Measurements from ENCODE around the gene C1orf105. TPM values are rescaled to one million over a fixed set of nuclear protein-coding genes. Genes with fewer than 3 reads are reported as not detected.

The C1orf105 gene
- polyA plus RNA-seq, 4 donors, result 0.24 to 0.25 TPM; not detected in 2

- DNase-seq (ENCODE audit: low read depth in 4 of 4, low spot score in 2 of 4), result no peak
These were observed 24.9 kb upstream of the C1orf105 start for GRCh38 chr1:172395576-172395975.

- no peak for DNase-seq (ENCODE audit: low read depth in 4 of 4, low spot score in 2 of 4)
These were observed 23.3 kb upstream of the C1orf105 start for GRCh38 chr1:172397221-172397620.

GRCh38 chr1:172397633-172398032, 22.9 kb upstream of the C1orf105 start:
- DNase-seq (ENCODE audit: low read depth in 4 of 4, low spot score in 2 of 4), result no peak

- DNase-seq (ENCODE audit: low read depth in 4 of 4, low spot score in 2 of 4), result no peak
These were observed 22.3 kb upstream of the C1orf105 start for GRCh38 chr1:172398193-172398592.

- DNase-seq (ENCODE audit: low read depth in 4 of 4, low spot score in 2 of 4), result peak in 2 of 4 donors; percentile 69 to 82
These were observed 21.3 kb upstream of the C1orf105 start for GRCh38 chr1:172398970-172399755.

GRCh38 chr1:172399756-172400721, 20.4 kb upstream of the C1orf105 start:
- no peak for DNase-seq (ENCODE audit: low read depth in 4 of 4, low spot score in 2 of 4)

- DNase-seq (ENCODE audit: low read depth in 4 of 4, low spot score in 2 of 4), result no peak
These were observed 19.8 kb upstream of the C1orf105 start for GRCh38 chr1:172400722-172401105.

GRCh38 chr1:172401477-172401876, 19.0 kb upstream of the C1orf105 start:
- no peak for DNase-seq (ENCODE audit: low read depth in 4 of 4, low spot score in 2 of 4)

GRCh38 chr1:172401892-172402291, 18.6 kb upstream of the C1orf105 start:
- DNase-seq (ENCODE audit: low read depth in 4 of 4, low spot score in 2 of 4), result no peak

- no peak for DNase-seq (ENCODE audit: low read depth in 4 of 4, low spot score in 2 of 4)
These were observed 17.5 kb upstream of the C1orf105 start for GRCh38 chr1:172402878-172403569.

GRCh38 chr1:172404121-172404520, 16.4 kb upstream of the C1orf105 start:
- DNase-seq (ENCODE audit: low read depth in 4 of 4, low spot score in 2 of 4), result no peak

GRCh38 chr1:172405912-172406311, 14.6 kb upstream of the C1orf105 start:
- DNase-seq (ENCODE audit: low read depth in 4 of 4, low spot score in 2 of 4), result no peak

GRCh38 chr1:172406968-172407367, 13.5 kb upstream of the C1orf105 start:
- DNase-seq (ENCODE audit: low read depth in 4 of 4, low spot score in 2 of 4), result no peak

- DNase-seq (ENCODE audit: low read depth in 4 of 4, low spot score in 2 of 4), result no peak
These were observed 11.5 kb upstream of the C1orf105 start for GRCh38 chr1:172408958-172409357.

- DNase-seq (ENCODE audit: low read depth in 4 of 4, low spot score in 2 of 4), result no peak
These were observed 10.5 kb upstream of the C1orf105 start for GRCh38 chr1:172410027-172410426.

- no peak for DNase-seq (ENCODE audit: low read depth in 4 of 4, low spot score in 2 of 4)
These were observed 8.6 kb upstream of the C1orf105 start for GRCh38 chr1:172411791-172412338.

- no peak for DNase-seq (ENCODE audit: low read depth in 4 of 4, low spot score in 2 of 4)
These were observed 6.2 kb upstream of the C1orf105 start for GRCh38 chr1:172414331-172414730.

GRCh38 chr1:172416496-172417035, 3.9 kb upstream of the C1orf105 start:
- no peak for DNase-seq (ENCODE audit: low read depth in 4 of 4, low spot score in 2 of 4)

GRCh38 chr1:172417557-172417956, 2.9 kb upstream of the C1orf105 start:
- DNase-seq (ENCODE audit: low read depth in 4 of 4, low spot score in 2 of 4), result no peak

GRCh38 chr1:172421974-172422604, 1.6 kb downstream of the C1orf105 start:
- no peak for DNase-seq (ENCODE audit: low read depth in 4 of 4, low spot score in 2 of 4)

All from left renal cortex interstitium (tissue), 4 donors.